Measurements from ENCODE around the gene RASD1. TPM values are rescaled to one million over a fixed set of nuclear protein-coding genes. Genes with fewer than 3 reads are reported as not detected.
A peak's percentile ranks its signal among the peaks of the same experiment; 100 is the strongest.
"Not testable (repeated sequence)": the region's sequence is repeated elsewhere in the genome, so short reads cannot be mapped to it uniquely, and the experiment has no call there.

The RASD1 gene
- total RNA-seq, 6 experiments from 2014 or later = 1.0 to 230 (median 101) TPM

GRCh38 chr17:17455173-17455572 lies 41.0 kb downstream of the RASD1 start:
- TF ChIP-seq POLR2A (IDR thresholded peaks at IDR 0.05) (no peak), CTCF (IDR thresholded peaks at IDR 0.05) (no peak)
- no peaks in the 10 kb centered on the region for H3K27me3 ChIP-seq
- no peaks in the 10 kb centered on the region for H3K36me3 ChIP-seq
- peaks cover 0 to 8% (median 0%) of the 10 kb centered on the region in 4 donors for H3K4me1 ChIP-seq
- no peak for ATAC-seq
- H3K4me3 ChIP-seq = no peak overlapping the region
- WGBS (ENCODE audit: insufficient coverage, low coverage, low lambda C conversion rate, missing lambda C conversion rate) = 100% methylated on average over 2 of the region's 4 CpGs
- intact Hi-C loops (cut with DNase I) = no loop called here
- no peak overlapping the region for H3K27ac ChIP-seq
- no peak for DNase-seq
- no peaks in the 10 kb centered on the region for H3K9me3 ChIP-seq

DNA sequence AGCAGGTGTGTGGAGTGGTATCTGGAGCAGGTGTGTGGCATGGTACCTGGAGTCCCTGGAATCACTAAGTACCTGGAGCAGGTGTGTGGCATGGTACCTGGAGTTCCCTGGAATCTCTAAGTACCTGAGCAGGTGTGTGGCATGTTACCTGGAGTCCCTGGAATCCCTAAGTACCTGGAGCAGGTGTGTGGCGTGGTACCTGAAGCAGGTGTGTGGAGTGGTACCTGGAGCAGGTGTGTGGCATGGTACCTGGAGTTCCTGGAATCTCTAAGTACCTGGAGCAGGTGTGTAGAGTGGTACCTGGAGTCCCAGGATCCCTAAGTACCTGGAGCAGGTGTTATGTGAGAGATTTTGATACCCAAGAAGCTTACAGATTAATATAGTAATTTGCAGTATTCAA lies 41.5 kb downstream of the RASD1 start:
- DNase-seq; H3K27ac ChIP-seq; H3K27me3 ChIP-seq; intact Hi-C loops (cut with DNase I); H3K9me3 ChIP-seq; H3K36me3 ChIP-seq; H3K4me1 ChIP-seq; ATAC-seq; H3K4me3 ChIP-seq: not testable (repeated sequence)
- no CpG with 5 or more reads among the region's 1 CpG for WGBS (ENCODE audit: insufficient coverage, low coverage, low lambda C conversion rate, missing lambda C conversion rate)

- Histone ChIP-seq H3K9me3 (no peaks in the 10 kb centered on the region), H3K36me3 (no peaks in the 10 kb centered on the region), H3K4me1 (peaks cover 0 to 8% (median 0%) of the 10 kb centered on the region in 4 donors), H3K27me3 (no peaks in the 10 kb centered on the region), H3K4me3 (no peak overlapping the region), H3K27ac (no peak overlapping the region)
- DNase-seq = no peak
- WGBS (ENCODE audit: insufficient coverage, low coverage, low lambda C conversion rate, missing lambda C conversion rate) = 80% methylated on average over 1 of the region's 1 CpG
- intact Hi-C loops (cut with DNase I) = no loop called here
- TF ChIP-seq CTCF (IDR thresholded peaks at IDR 0.05) (no peak), POLR2A (IDR thresholded peaks at IDR 0.05) (no peak)
- no peak for ATAC-seq
These were observed 41.9 kb downstream of the RASD1 start for GRCh38 chr17:17454276-17454675.

DNA sequence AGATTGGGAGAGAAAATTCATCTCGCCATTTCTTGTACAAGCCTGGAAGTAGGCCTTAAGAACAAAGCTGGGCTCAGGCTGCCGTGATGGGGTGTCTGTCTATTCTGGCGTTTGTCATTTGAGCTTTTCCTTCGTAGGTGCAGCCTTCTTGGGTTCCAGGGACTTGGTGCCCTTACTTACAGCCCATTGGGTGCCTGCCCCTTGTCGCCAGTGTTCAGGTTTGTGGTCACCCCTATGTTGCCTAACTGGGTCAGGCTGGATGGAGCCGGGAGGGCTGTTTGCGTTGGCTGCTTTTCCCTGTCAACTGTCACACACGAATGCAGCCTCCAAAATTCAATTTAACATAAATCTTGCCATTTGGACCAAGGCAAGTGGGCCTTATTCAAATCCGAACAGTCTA lies 43.1 kb downstream of the RASD1 start:
- DNase-seq = no peak
- Histone ChIP-seq H3K36me3 (no peaks in the 10 kb centered on the region), H3K27me3 (no peaks in the 10 kb centered on the region), H3K27ac (no peak overlapping the region), H3K4me1 (peaks cover 0 to 8% (median 0%) of the 10 kb centered on the region in 4 donors), H3K9me3 (no peaks in the 10 kb centered on the region), H3K4me3 (no peak overlapping the region)
- peak in 2 of 4 donors; percentile 47 to 81 for ATAC-seq
- intact Hi-C loops (cut with DNase I) = no loop called here
- TF ChIP-seq POLR2A (IDR thresholded peaks at IDR 0.05) = no peak
- no peak for TF ChIP-seq CTCF (IDR thresholded peaks at IDR 0.05)
- 52% methylated on average over 2 of the region's 9 CpGs for WGBS (ENCODE audit: insufficient coverage, low coverage, low lambda C conversion rate, missing lambda C conversion rate)

- no peak for ATAC-seq
- H3K36me3 ChIP-seq = no peaks in the 10 kb centered on the region
- no peaks in the 10 kb centered on the region for H3K9me3 ChIP-seq
- H3K4me3 ChIP-seq = no peak overlapping the region
- H3K27me3 ChIP-seq = no peaks in the 10 kb centered on the region
- intact Hi-C loops (cut with DNase I) = loop anchor here in 1 of 2 donors (5.0 kb wide), 1 partner anchor 41 kb away; no protein-coding TSS in a partner anchor
- TF ChIP-seq POLR2A (IDR thresholded peaks at IDR 0.05) (no peak), CTCF (IDR thresholded peaks at IDR 0.05) (no peak)
- no peak for DNase-seq
- H3K4me1 ChIP-seq = peaks cover 0 to 43% (median 17%) of the 10 kb centered on the region in 4 donors
- no peak overlapping the region for H3K27ac ChIP-seq
- WGBS (ENCODE audit: insufficient coverage, low coverage, low lambda C conversion rate, missing lambda C conversion rate) = no CpG with 5 or more reads among the region's 4 CpGs
These were observed 47.5 kb downstream of the RASD1 start for GRCh38 chr17:17448723-17449122.
